ENCODE results near the gene GPC6.

Gene GPC6

GRCh38 chr13:93496985-93497673 is 270.5 kb downstream of the GPC6 start:
- DNase-seq (ENCODE audit: low read depth in 2 of 3, low spot score in 2 of 3): no peak

GRCh38 chr13:93499991-93500390 is 273.4 kb downstream of the GPC6 start:
- no peak for DNase-seq (ENCODE audit: low read depth in 2 of 3, low spot score in 2 of 3)

DNA sequence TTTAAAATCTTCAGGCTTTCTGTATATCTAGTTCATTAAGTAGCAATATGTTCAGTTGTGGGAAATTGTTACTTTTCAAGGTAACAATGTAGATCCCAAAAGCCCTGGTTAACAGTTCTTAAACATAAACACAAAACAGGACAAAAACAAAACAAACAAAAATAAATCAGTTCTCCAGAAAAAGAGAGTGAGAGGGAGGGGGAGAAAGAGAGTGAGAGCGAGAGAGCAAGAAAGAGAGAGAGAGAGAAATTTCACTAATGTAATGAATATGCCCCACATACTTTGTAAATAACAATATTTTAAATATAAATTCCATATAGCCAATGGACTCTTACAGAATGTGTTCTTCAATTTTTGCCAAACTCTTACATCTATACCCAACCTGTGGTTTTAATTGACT is 275.5 kb downstream of the GPC6 start:
- no peak for DNase-seq (ENCODE audit: low read depth in 2 of 3, low spot score in 2 of 3)

GRCh38 chr13:93502987-93503615 is 276.5 kb downstream of the GPC6 start:
- DNase-seq (ENCODE audit: low read depth in 2 of 3, low spot score in 2 of 3): no peak

DNA sequence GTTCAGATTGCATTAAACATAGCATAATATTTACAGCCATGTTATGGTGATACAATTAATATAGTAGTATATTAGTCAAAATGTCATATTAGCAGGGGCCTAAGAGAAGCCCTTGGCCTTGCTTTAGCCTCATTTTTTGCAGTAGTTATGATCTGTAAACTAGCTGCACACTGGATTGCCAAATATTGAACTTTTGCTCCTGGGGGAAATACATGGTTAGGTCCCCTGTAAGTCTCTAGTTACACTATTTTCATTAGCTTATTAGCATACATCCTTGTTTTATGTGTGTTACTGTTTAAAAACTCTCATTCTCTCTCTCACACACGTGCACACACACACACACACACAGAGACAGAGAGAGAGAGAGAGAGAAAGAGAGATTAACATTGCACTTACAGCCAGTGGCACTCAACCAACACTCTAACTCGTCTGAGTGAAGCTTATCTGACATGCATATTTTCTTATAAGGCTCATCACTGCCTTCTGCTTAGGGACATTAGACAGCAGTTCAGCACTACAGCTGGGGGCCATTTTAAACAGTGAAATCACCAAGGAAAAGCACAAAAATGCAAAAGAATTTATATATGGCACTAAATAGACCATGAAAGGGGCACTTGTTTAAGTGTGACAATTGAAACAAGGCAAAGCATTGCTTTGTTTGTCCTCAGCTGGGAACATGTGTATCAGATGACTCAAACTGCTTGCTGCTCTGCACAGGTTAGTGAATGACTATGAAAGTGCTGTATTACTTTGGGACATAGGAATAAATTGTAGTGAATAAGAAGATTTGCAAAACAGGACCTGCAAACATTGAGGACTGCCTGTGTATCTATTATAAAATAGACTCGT is 278.7 kb downstream of the GPC6 start:
- DNase-seq (ENCODE audit: low read depth in 2 of 3, low spot score in 2 of 3): no peak

DNA sequence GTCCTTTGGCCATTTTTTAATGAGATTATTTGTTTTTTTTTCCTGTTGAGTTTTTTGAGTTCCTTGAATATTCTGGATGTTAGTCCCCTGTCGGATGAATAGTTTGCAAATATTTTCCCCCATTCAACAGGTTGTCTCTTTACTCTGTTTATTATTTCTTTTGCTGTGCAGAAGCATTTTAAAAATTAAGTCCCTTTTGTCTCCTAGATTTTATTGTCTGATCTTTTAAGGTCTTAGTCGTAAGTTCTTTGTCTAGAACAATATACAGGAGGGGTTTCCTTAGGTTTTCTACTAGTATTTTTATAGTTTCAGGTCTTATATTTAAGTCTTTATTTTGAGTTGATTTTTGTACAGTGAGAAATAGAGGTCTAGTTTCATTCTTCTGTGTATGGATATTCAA is 284.4 kb downstream of the GPC6 start:
- DNase-seq (ENCODE audit: low read depth in 2 of 3, low spot score in 2 of 3): no peak

DNA sequence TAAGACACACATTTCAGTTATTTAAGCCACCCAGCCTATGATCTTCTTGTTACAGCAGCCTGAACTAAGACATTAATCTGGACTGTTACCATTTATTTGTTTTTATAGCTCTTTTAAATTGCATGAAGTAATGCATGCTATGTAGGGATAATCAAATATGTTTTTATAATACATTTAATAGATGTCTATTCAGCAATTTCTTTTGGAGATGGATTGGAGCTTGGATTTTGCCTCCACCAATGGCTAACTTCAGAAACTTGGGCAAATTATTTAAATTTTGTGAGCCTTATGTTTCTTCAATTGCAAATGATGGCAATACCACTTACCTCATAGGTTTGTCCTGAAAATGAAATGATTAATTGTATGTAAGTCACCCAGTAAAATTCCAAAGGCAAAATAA is 288.7 kb downstream of the GPC6 start:
- no peak for DNase-seq (ENCODE audit: low read depth in 2 of 3, low spot score in 2 of 3)

- no peak for DNase-seq (ENCODE audit: low read depth in 2 of 3, low spot score in 2 of 3)
Measured at GRCh38 chr13:93517658-93518057, 291.1 kb downstream of the GPC6 start.

DNA sequence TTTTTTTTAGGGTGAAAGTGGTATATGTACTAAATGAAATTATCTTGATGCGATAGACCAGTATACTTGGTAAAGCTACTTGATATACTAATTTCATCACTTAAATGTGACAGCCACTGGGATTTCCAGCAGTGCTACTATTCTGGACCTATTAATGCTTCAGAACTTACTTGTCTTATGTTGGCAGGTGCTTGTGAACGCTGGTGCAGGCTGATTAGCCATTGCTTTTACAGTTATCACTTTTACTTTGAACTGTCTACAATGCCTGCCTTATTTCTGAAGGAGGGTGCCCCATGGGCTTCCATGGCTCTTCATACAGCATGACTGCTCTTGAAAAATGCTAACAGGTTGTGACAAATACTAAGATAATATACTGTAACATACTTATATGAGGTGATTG is 294.7 kb downstream of the GPC6 start:
- no peak for DNase-seq (ENCODE audit: low read depth in 2 of 3, low spot score in 2 of 3)

- no peak for DNase-seq (ENCODE audit: low read depth in 2 of 3, low spot score in 2 of 3)
Measured at GRCh38 chr13:93522501-93522900, 295.9 kb downstream of the GPC6 start.

- no peak for DNase-seq (ENCODE audit: low read depth in 2 of 3, low spot score in 2 of 3)
Measured at GRCh38 chr13:93525087-93525486, 298.5 kb downstream of the GPC6 start.

DNA sequence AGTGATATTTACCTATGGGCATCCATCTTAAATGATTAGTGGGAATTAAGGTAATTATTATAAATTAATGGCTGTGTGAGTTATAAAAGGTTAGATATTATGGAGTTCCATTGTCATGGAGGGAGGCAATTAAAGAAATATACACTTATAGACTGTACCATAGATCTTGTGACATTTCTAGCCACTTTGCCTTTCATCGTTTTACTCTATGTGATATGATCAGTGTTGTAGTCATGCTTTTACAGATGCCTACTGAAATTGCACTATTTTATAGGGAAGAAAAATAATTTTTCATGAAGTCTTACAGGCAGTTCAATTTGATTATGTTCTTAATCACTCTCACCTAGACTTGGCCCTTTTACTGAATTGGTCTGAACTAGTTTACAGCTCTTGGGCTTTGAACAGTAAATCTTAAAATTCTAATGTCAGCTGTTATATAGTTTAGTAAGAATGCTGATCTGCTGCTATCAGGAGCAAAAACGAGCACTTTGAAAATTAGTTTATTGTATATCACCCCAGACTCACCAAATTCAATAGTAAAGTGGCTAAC is 301.2 kb downstream of the GPC6 start:
- no peak for DNase-seq (ENCODE audit: low read depth in 2 of 3, low spot score in 2 of 3)

- no peak for DNase-seq (ENCODE audit: low read depth in 2 of 3, low spot score in 2 of 3)
Measured at GRCh38 chr13:93529961-93530360, 303.4 kb downstream of the GPC6 start.

DNA sequence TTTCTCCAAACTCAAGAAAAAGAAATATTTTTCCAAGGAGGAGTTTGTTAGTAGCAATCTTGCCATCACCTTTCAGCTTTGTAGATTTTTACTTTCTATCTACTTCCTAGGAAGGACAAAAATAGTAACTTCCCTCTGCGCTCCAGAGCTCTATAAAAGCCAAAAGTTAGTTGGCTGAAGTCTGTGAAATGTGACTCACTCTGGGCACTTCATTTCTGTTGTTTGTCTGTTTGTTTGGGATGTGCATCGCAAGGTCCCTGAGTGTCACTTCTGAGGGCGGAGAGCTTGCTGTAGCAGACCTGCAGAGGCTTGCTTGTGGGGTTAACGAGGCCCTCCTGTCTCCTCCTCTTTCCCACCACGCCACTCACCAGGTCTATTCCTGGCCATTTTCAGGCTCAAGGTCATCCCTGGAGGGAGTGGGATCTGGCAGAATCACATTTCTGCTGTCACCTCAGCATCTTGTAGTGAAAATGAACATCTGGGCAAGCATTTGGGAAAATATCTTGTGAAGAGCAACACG is 307.6 kb downstream of the GPC6 start:
- DNase-seq (ENCODE audit: low read depth in 2 of 3, low spot score in 2 of 3): no peak

GRCh38 chr13:93535251-93535650 is 308.6 kb downstream of the GPC6 start:
- DNase-seq (ENCODE audit: low read depth in 2 of 3, low spot score in 2 of 3): no peak

- DNase-seq (ENCODE audit: low read depth in 2 of 3, low spot score in 2 of 3): no peak
Measured at GRCh38 chr13:93539914-93540313, 313.3 kb downstream of the GPC6 start.

GRCh38 chr13:93547886-93548285 is 321.3 kb downstream of the GPC6 start:
- no peak for DNase-seq (ENCODE audit: low read depth in 2 of 3, low spot score in 2 of 3)

DNA sequence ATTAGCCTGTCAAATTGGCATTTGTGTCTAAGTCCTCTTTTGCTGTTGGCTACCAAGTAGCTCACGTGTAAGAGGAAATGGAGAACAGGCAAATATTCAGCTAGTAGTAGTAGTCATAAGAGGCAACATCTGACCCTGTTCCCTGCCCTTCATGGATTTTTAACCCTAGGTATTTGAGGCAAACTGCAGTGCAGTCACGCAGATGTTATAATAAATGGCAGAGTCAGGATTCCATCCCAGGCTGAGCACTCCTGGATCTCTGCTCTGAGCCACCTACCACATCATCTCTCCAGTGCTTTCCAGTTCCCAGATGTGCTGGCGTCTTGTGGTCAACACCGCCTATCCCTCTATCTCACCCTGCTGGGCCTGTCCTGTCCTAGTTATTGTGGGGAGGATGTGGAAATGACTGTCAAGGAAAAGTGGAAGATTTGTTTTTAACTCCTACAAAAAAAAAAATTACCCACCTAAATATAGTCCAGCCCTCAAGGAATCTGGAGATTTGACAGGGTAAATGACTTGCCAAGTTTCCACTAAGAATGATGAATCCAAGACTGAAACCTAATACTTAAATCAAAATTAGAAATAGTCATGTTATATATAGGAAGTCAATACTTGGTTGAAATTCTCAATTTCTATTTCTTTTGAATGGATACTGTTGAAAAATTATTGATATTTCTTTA is 322.9 kb downstream of the GPC6 start:
- DNase-seq (ENCODE audit: low read depth in 2 of 3, low spot score in 2 of 3): no peak

- no peak for DNase-seq (ENCODE audit: low read depth in 2 of 3, low spot score in 2 of 3)
Measured at GRCh38 chr13:93550236-93550635, 323.6 kb downstream of the GPC6 start.

DNA sequence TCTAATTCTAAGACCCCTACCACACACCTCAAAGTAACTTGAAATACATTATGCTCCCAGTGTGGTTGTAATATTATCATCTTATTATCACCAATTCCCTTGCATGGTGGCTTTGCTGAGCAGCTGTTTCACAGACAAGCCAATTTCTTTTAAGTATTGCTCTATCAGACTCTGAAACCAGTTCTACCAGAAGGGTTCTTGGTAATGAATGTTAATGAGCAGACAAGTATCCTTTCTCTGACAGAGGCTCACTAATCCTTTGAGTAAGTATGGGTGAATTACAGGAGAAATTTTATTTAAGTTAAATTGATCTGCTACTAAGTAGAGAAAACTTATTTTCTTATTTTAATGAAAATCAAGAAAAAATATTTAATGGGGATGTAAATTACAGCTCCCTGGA is 326.0 kb downstream of the GPC6 start:
- no peak for DNase-seq (ENCODE audit: low read depth in 2 of 3, low spot score in 2 of 3)

DNA sequence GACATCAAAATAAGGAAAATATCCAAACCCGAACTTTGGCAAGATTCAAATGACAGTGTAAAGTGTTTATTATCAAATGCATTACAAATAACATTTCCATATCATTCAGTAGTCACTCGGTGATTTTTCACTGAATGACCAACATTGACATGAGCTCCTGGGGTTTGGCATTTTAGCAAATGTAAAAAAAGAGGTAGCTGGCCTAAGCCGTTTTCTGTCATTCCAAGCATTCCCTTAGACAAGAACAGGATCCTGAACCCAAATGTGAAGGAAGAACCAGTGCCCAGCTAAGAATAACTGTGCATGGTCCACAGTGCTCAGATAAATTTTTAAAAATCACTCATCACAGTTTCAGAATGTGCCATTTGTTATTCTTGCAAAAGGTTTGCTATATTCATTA is 327.9 kb downstream of the GPC6 start:
- no peak for DNase-seq (ENCODE audit: low read depth in 2 of 3, low spot score in 2 of 3)
